ENCODE data around the gene CCDC170. TPM values are rescaled to one million over a fixed set of nuclear protein-coding genes. Genes with fewer than 3 reads are reported as not detected.
"Not testable (repeated sequence)": the region's sequence is repeated elsewhere in the genome, so short reads cannot be mapped to it uniquely, and the experiment has no call there.

CCDC170 gene, protein sequence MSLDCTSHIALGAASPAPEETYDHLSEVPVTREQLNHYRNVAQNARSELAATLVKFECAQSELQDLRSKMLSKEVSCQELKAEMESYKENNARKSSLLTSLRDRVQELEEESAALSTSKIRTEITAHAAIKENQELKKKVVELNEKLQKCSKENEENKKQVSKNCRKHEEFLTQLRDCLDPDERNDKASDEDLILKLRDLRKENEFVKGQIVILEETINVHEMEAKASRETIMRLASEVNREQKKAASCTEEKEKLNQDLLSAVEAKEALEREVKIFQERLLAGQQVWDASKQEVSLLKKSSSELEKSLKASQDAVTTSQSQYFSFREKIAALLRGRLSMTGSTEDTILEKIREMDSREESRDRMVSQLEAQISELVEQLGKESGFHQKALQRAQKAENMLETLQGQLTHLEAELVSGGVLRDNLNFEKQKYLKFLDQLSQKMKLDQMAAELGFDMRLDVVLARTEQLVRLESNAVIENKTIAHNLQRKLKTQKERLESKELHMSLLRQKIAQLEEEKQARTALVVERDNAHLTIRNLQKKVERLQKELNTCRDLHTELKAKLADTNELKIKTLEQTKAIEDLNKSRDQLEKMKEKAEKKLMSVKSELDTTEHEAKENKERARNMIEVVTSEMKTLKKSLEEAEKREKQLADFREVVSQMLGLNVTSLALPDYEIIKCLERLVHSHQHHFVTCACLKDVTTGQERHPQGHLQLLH
- total RNA-seq (0.03 and 0.14 TPM in 2 replicates), polyA plus RNA-seq (not detected in 2 replicates)

DNA sequence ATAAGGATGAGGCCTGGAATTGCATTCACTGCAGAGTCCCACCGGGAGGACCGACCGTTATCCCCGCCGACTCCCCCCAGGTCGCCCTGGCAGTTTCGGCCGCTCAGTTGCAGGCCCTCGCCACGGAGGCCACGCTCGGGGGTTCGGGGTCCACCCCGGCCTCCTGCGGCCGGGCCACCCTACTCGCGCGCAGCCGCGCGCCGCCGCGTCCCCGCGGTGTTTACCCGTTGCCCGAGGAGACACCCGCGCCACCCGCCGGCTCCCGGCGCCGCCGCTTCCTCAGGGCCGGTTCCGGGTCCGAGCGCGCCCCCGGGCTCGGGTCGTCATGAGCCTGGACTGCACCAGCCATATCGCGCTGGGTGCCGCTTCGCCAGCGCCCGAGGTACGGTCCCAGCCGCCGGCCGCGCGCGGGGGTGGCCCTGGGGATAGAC lies at the start of gene CCDC170:
CCDC170 (plus strand) TSS at position 214 of the 431 bp plus-strand sequence; CDS start at position 326, 112 bp downstream.
- Histone ChIP-seq H3K27me3 (peaks cover 56% of the 10 kb centered on the region), H3K36me3 (no peaks in the 10 kb centered on the region), H3K4me1 (ENCODE audit: low read depth) (no peaks in the 10 kb centered on the region), H3K27ac (no peak within 1 kb of the TSS), H3K4me3 (peak within 1 kb of the TSS; percentile 82), H3K9me3 (ENCODE audit: low read depth) (no peaks in the 10 kb centered on the region)
- TF ChIP-seq, protein P1, sequence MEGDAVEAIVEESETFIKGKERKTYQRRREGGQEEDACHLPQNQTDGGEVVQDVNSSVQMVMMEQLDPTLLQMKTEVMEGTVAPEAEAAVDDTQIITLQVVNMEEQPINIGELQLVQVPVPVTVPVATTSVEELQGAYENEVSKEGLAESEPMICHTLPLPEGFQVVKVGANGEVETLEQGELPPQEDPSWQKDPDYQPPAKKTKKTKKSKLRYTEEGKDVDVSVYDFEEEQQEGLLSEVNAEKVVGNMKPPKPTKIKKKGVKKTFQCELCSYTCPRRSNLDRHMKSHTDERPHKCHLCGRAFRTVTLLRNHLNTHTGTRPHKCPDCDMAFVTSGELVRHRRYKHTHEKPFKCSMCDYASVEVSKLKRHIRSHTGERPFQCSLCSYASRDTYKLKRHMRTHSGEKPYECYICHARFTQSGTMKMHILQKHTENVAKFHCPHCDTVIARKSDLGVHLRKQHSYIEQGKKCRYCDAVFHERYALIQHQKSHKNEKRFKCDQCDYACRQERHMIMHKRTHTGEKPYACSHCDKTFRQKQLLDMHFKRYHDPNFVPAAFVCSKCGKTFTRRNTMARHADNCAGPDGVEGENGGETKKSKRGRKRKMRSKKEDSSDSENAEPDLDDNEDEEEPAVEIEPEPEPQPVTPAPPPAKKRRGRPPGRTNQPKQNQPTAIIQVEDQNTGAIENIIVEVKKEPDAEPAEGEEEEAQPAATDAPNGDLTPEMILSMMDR (IDR thresholded peaks at IDR 0.05; ENCODE audit: low read depth, low read length) = no peak
- DNase-seq (ENCODE audit: low read depth in 1 of 2, low spot score in 1 of 2) = peak; percentile 16 to 38

DNA sequence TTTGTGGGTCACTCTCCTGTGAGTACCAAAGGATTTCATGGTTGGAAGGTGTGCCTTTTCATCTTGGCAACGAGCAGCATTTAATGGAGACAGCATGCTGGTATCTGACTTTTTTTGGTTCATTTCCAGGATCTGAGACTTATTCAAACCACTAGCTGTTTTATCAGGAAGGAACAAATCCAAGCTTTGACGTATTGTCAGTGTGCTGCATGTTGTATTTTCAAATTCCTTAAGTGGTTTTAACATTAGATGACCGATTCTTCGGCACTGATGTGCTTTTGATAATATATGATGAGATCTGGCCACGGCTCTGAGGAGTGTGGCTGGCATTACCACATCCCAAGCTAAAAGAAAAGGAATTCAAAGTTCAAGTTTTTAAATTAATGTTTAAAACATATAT lies 48.3 kb upstream of the CCDC170 start:
- Histone ChIP-seq H3K9me3 (ENCODE audit: low read depth) (no peaks in the 10 kb centered on the region), H3K36me3 (no peaks in the 10 kb centered on the region), H3K4me1 (ENCODE audit: low read depth) (no peaks in the 10 kb centered on the region), H3K27ac (no peak overlapping the region), H3K27me3 (no peaks in the 10 kb centered on the region), H3K4me3 (no peak overlapping the region)
- TF ChIP-seq, protein P1 (IDR thresholded peaks at IDR 0.05; ENCODE audit: low read depth, low read length) = no peak
- peak in 1 of 2 donors; percentile 87 for DNase-seq (ENCODE audit: low read depth in 1 of 2, low spot score in 1 of 2)

DNA sequence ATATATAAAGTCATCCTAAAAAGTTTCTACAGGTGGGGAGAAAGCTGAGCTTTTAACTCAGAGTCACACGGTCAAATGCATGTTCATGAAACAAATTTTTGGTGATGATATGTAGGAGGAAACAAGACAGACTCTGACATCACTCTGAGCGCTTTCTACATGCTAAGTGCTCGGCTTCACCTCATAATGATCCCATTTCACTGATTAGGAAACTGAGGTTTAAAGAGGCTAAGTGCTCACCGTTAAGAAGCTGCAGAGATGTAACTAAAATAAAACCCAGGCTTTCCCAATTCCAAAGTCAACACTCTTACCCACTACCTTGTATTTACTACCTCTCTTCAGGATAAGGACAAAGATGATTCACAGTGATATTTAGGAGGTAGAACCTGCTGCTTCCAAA lies 46.6 kb upstream of the CCDC170 start:
- no peak overlapping the region for H3K27ac ChIP-seq

DNA sequence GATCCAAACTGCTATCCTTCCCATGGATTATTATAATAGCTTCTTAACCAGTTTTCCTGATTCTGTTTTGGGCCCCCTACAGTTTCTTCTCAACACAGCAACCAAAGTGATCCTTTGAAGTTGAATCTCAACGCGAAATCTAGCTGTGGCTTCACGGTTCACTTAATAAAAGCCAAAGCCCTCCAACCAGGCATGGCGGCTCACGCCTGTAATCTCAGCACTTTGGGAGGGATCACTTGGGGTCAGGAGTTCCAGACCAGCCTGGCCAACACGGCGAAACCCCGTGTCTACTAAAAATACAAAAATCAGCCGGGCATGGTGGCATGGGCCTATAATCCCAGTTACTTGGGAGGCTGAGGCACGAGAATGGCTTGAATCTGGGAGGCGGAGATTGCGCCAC lies 45.2 kb upstream of the CCDC170 start:
- Histone ChIP-seq H3K9me3 (ENCODE audit: low read depth) (no peaks in the 10 kb centered on the region), H3K27me3 (no peaks in the 10 kb centered on the region), H3K4me1 (ENCODE audit: low read depth) (peaks cover 5% of the 10 kb centered on the region), H3K27ac (no peak overlapping the region), H3K36me3 (no peaks in the 10 kb centered on the region), H3K4me3 (no peak overlapping the region)
- TF ChIP-seq, protein P1 (IDR thresholded peaks at IDR 0.05; ENCODE audit: low read depth, low read length) = no peak
- DNase-seq (ENCODE audit: low read depth in 1 of 2, low spot score in 1 of 2) = no peak

More for the DNA sequence above, 46.6 kb upstream of the CCDC170 start:
- no peak for DNase-seq (ENCODE audit: low read depth in 1 of 2, low spot score in 1 of 2)
- Histone ChIP-seq H3K9me3 (ENCODE audit: low read depth) (no peaks in the 10 kb centered on the region), H3K27me3 (no peaks in the 10 kb centered on the region), H3K36me3 (no peaks in the 10 kb centered on the region), H3K4me3 (no peak overlapping the region), H3K4me1 (ENCODE audit: low read depth) (no peaks in the 10 kb centered on the region)
- TF ChIP-seq, protein P1 (IDR thresholded peaks at IDR 0.05; ENCODE audit: low read depth, low read length) = no peak

- Histone ChIP-seq H3K27ac (peak overlapping the region; percentile 89), H3K4me3 (peak overlapping the region; percentile 76)
- not testable (repeated sequence) for DNase-seq (ENCODE audit: low read depth in 1 of 2, low spot score in 1 of 2); H3K9me3 ChIP-seq (ENCODE audit: low read depth); H3K4me1 ChIP-seq (ENCODE audit: low read depth); H3K36me3 ChIP-seq; H3K27me3 ChIP-seq
Observed at GRCh38 chr6:151450928-151451327, 42.9 kb upstream of the CCDC170 start.
